GM19035 (cell line): ENCODE data around the gene NTN3.
"Not testable (repeated sequence)": the region's sequence is repeated elsewhere in the genome, so short reads cannot be mapped to it uniquely, and the experiment has no call there.

Source experiments
- ATAC-seq: cut with Tn5 transposase; IDR thresholded peaks from one replicate; pipeline ENCODE4 v1.9.1; 2021; ENCODE audit not compliant: unreplicated experiment

Gene NTN3

DNA sequence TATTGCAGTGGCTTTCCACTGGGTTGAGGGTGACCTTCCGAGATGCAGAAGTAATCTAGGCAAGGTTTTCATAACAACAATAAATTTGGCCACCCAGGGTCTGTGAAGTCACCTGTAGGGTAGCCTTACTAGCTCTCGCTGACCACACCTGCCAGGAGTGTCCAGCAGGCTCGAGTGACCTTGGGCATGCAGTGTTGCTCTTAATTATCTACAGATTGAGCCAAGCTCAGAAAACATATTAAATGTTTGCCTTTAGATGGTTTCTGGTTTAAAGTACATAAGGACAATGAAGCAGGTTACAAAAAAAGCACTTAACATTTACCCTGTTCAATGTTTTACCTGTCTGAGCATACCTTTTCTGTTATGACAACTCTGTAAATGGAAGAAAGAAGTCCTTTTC, 5.6 kb downstream of the NTN3 start:
- no peak for ATAC-seq

- no peak for ATAC-seq
These were observed 6.2 kb downstream of the NTN3 start for GRCh38 chr16:2477327-2477726.

- ATAC-seq: no peak
These were observed 7.2 kb downstream of the NTN3 start for GRCh38 chr16:2478279-2478678.

DNA sequence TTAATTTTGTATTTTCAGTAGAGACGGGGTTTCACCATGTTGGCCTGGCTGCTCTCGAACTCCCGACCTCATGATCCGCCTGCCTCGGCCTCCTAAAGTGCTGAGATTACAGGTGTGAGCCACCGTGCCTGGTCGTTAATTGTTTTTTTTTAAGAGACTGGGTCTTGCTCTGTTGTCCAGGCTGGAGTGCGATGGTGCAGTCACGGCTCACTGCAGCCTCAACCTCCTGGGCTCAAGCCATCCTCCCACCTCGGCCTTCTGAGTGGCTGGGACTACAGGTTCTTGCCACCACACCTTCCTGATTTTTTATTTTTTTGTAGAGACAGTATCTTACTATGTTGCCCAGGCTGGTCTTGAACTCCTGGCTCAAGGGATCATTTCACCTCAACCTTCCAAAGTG, 8.9 kb downstream of the NTN3 start:
- ATAC-seq: not testable (repeated sequence)

DNA sequence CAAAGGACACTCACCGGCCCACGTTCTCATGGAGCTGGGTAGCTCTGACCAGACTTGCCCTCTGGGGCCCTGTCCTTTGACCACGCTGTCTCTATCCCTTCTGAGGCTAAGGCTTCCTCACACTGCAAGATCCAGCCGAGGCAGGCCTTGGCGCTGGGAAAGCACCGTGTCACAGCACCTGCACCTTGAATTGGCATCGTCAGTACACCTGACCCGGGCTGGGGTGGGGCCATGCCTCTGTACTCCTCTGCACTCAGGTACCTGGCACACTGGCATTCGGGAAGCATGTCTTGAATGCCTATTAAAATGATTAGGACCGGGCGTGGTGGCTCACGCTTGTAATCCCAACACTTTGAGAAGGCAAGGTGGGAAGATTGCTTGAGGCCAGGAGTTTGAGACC, 9.9 kb downstream of the NTN3 start:
- no peak for ATAC-seq

- ATAC-seq: no peak
These were observed 10.6 kb downstream of the NTN3 start for GRCh38 chr16:2481676-2482075.

DNA sequence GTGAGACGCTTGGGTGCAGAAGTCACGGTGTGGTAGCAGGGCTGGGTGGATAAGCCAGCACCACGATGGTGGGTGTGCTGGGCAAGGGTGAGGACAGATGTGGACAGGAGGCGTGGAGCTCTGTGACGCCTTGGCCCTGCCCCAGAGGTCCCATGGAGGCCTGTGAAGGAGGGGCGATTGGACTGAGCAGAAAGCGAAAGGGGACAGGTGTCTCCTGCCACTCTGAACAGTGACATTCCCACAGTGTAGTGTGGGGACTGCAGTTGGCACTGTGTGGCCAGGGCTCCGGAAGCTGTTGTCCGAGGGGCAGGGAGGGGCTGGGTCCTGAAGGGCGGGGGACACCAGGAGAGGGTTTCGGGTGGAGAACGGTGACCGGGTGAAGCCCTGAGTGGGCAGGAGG, 11.2 kb downstream of the NTN3 start:
- no peak for ATAC-seq

DNA sequence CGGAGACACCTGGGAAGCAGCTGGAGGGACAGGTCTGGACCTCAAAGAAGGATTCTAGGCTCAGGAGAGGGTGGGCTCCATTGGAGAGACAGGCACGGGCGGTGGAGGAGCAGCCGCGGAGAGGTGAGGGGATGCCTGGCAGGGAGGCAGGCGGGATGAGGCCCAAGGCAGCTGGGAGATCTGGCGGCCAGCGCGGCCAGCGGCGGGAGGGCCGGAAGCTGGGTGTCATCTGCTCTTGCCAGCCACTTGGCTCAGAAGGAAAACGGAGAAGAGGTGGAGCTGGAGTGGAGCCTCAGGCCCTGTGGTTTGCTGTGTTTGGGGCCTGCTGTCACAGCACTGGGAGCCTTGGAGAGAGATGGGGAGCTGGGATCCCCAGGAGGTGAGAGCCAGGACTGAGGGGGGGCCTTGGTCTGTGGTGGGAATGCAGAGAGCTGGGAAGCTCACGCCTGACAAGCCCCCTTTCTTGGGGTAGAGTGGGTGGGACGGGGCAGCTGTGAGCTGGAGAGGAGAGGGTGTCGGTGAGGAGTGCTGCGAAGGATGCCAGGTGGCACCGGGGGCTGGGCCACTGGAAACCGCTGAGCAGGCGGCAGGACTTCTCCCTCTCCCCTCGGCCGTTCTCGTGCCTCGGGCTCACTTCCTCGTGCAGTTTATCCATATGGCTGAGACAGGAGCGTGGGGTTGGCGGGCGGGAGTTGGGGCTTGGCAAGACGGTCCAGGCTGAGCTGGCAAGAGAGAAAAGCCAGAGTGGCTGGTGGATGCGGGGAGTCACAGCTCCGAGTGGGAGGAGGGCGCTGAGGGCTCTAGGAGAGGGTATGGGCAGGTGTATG, 11.8 kb downstream of the NTN3 start:
- no peak for ATAC-seq

DNA sequence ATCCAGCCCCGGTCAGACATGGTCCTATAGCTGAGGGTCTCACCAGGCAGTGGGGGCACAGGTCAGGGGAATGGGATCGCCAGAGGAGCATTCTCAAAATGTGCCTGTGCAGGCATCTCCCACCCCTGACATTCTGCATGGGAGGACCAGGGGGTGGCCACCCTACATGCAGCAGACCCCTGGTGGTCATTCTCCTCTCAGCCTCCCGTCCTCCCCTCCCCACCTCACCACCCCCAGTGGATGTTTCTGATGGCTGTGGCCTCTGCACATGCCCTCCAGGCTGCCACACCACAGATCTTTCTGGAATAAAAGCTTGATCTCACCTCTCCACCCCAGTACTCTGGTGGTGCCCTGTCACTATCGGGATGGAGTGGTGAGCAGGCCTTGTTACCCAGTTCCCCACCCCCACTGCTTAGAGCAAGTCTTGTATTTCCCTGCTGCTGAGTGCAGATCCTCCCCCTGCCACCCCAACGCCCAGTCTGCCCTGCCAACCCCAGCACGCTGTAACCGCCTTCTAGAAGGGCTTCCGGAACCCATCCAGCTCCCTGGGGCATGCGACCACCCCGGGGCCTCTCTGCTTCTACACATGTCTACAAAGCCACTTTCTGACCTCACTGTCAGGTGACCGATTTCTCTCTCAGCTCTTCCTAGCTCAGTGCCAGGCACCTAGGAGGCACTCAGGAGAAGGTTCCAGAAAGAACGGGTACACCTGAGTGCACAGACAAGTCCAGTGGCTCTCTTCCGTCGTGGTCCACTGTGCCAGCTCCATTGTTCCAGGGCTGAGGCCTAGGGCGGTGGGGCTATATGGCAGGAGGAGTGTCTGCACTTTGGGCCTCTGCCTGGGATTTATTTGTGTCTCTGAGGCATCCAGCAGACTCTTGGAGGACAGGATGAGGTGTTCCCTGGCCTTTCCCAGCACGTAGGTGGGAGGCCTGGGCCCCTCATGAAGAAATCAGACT, 13.1 kb downstream of the NTN3 start:
- no peak for ATAC-seq

DNA sequence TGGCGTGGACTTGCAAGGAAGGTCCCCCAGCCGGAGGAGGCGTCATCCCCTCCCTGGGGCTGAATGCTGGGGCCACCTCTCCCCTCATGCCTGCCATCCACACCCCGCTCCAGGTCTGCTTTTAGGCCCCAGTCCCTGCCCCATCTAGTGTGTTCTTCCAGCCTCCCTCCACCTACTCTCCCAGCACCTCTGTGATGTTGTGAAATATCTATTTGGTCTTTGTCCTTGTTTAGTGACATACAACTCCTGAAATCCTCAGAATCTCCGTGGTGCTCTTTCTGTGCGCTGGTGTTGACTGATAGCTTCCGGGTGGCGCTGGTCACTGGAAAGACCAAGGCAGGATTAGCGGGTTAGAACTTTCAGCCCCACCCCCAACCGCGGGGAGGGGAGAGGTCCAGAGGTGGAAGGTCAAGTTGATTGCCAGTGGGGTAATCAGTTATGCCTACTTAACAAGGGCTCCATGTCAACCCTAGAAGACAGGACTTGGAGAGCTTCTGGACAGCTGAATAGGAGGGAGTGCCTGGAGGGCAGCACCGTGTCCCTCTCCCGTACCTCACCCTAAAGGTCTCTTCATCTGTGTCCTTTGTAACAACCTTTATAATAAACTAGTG, 13.9 kb downstream of the NTN3 start:
- no peak for ATAC-seq

DNA sequence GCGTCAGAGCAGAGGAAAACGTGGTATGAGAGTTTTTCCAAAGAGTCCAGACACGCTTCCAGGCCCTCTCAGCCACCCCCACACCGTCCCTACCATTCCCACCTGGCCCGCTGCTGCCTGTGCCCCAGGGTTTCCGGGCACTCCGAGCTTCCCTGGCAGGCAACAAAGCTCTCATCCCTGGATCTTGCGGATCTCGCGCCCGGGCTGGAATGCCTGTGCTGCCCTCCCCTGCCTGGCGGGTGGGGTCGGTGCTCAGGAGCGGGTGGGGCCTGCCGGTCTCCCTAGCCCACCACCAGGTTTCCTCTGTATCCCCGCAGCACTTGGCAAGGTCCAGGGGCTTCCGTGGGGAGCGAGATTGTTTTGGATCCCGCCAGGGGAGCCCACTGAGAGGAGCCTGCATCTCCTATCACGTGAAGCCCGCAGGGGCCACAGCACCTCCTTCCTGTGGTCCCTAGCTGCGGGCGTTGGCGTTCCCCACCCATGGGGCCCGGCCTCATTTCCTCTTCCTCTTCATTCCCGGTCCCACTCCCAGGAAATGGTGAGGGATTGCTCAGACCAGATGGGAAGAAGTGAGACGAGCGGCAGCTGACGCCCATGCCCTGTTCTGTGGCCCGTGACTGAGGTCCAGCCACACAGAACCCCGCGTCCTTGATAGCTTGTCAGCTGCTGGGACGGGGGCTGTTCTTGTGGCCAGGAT, 14.9 kb downstream of the NTN3 start:
- no peak for ATAC-seq

DNA sequence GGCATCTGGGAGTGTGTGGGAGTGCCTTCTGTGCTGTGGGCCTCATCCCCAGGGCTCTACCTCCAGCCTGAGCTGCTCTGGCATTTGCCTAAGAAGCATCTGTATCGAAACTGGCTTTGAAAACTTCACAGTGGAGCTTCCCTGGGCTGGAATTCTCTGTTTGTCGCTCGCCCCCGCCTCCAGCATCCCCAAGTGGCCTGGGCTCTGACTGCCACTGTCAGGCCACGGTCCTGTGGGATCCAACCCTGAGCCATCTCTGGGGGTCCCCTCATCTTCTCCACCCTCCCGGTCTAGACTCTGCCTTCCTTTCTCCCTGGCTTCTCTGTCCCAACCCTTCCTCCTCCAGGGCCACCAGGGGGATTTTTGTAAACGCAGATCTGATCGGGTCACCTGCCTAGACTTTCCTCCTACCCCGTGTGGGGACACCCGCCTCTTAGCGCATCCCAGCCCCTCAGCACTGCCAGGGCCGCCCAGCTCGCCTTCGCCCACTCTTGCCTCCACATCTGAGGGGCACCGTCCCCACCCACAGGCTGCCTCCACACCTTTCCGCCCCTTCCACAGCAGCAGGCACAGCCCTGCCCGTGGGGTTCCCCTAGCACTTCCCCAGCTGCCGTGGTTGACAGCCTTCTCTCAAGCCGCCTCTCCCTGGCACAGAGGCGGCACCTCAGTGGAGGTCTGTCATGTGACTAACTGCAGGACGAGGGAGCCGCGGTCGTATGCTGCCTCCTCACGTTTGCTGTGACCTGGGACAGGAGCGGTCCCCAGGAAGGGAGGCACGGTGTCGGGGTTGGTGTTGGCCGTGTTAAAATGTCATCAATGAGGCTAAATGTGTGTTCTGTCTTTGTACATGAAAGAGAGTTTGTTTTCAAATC, 15.8 kb downstream of the NTN3 start:
- no peak for ATAC-seq

DNA sequence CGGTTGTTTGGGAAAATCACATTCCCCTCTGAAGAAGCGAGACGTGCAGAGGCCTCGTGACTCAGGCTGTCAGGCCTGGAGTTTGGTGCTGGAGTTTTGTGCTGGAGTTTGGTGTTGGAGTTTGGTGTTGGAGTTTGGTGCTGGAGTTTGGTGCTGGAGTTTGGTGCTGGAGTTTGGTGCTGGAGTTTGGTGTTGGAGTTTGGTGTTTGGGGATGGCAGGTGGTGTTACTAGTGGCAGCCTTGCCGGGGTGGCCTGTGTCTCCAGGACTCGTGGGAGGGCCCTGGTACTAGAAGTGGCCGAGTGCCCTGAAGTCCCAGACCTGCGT, 16.4 kb downstream of the NTN3 start:
- ATAC-seq: no peak

- ATAC-seq: no peak
These were observed 16.9 kb downstream of the NTN3 start for GRCh38 chr16:2487903-2488531.

- no peak for ATAC-seq
These were observed 18.5 kb downstream of the NTN3 start for GRCh38 chr16:2489581-2489980.

- no peak for ATAC-seq
These were observed 19.4 kb downstream of the NTN3 start for GRCh38 chr16:2490190-2491105.

DNA sequence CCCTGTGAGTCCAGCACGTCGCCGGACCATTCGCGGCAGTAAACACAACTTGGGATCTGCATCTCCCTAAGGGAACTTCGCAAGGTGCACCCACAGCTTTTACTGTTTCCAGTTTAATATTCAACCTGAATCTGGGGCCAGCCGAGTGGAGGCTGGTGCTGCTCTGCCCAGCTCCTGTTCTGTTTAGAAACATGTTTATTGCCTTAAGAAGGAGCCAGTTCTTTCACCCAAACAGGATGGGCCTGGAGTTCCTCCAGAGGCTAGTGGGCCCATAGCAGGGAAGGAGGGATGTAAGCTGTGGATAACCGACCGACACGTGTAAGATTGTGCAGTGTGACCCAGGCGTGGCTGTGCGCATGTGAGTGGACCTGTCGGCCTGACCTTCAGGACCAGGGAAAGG, 21.2 kb downstream of the NTN3 start:
- no peak for ATAC-seq

- ATAC-seq: no peak
These were observed 22.5 kb downstream of the NTN3 start for GRCh38 chr16:2493605-2494004.

- no peak for ATAC-seq
These were observed 23.5 kb downstream of the NTN3 start for GRCh38 chr16:2494616-2495015.
